GM18868 (cell line): ENCODE data around the gene ZNF316.

Experiments
- ATAC-seq: cut with Tn5 transposase; IDR thresholded peaks from one replicate; pipeline ENCODE4 v1.9.1; 2021; ENCODE audit warnings: mild to moderate bottlenecking, moderate library complexity; ENCODE audit not compliant: unreplicated experiment

ZNF316 gene

DNA sequence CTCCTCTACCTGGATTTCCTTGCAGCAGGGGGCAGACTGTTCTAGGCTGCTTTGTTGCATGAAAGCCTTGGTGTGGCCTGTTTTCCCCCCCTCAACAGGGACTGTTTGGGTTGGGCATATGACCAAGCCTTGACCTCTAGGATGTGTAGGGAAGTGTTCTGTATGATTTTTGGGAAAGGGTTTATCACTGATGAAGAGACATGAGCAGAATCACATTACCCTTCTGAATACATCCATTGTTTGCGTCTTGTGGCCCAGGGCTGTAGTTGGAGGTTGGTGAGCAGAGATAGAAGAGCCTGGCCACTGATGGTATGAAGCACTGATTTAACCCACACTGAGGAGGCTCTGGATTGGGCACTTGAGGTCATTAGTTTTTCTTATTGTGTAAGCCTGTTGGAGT lies 43.0 kb downstream of the ZNF316 start:
- no peak for ATAC-seq

DNA sequence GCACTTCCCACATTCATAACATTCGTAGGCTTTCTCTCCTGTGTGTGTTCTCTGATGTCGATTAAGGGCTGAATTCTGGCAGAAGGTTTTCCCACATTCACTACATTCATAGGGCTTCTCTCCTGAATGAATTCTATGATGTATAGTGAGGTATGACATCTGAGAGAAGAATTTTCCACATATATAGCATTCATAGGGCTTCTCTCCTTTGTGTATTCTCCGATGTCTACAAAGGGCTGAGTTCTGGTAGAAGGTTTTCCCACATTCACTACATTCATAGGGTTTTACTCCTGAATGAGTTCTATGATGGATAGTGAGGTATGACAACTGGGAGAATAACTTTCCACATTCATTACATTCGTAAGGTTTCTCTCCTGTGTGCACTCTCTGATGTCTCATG lies 54.0 kb downstream of the ZNF316 start:
- ATAC-seq, result no peak

DNA sequence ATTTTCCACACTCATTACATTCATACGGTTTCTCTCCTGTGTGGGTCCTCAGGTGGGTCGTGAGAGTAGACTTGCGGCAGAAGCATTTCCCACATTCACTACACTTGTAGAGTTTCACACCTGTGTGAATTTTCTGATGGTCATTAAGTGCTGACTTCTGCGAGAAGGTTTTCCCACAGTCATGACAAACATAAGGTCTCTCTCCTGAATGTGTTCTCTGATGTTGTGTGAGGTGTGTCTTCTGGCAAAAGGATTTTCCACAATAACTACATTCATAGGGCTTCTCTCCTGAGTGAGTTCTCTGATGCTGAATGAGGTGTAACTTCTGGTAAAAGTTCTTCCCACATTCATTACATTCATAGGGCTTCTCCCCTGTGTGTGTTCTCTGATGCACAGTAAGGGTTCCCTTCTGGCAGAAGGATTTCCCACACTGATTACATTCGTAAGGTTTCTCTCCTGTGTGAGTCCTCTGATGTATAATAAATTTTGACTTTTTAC lies 54.5 kb downstream of the ZNF316 start:
- ATAC-seq, result no peak

GRCh38 chr7:6700793-6701192 lies 63.7 kb downstream of the ZNF316 start:
- no peak for ATAC-seq

GRCh38 chr7:6701860-6702259 lies 64.7 kb downstream of the ZNF316 start:
- no peak for ATAC-seq
